NCI-H128 (cell line): ENCODE data around the gene GMDS.
A peak's percentile ranks its signal among the peaks of the same experiment; 100 is the strongest.

ENCODE experiments used
- DNase-seq: peaks from one replicate; lab custom pipeline; 2025; ENCODE audit not compliant: unreplicated experiment; lab: John Stamatoyannopoulos, UW

Gene GMDS

DNA sequence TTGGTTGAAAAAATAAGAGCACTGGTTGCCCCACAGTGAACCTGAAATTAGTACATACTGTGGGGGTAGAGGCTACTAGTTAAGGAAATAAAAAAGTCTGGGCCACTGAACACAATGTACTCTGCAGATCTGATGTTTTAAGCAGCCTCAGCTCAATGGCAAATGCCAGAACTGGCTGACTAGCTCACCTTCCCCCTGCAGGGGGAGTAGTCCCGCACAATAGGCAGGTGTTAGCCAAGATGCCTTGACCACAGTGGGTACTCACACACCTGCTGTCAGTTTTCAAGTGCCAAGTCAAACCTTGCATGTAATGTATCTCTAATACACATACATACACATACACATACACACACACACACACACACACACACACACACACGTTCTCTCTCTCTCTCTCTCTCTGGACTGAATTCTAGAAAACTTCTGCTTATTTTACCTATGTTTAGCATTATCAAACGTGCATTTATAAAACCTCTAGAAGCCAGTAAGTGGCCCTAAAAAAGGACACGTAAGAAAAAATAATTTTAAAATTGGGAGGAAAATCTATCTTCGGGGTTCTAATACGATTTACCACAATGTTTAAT lies 36.1 kb downstream of the GMDS start:
- peak; percentile 71 for DNase-seq

DNA sequence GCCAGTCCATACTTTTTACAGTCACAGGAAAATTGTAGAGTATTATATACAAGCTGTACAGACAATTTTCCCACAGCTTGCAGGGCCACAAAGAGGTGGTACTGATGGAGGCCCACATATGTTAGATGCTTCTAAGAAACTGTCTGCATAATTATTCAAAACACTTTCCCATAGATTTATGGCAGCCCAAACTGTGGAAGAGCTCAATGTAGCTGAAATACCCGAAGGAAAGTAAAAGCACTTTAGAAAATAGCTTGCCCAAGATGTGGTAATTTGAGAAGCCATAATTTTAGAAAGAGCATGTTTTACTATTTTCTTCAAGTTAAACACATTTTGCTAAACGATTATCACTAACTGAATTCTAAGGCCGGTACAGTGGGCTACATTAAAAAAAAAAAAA lies 36.9 kb downstream of the GMDS start:
- no peak for DNase-seq

- DNase-seq: no peak
These were observed 40.0 kb downstream of the GMDS start for GRCh38 chr6:2205396-2205795.

DNA sequence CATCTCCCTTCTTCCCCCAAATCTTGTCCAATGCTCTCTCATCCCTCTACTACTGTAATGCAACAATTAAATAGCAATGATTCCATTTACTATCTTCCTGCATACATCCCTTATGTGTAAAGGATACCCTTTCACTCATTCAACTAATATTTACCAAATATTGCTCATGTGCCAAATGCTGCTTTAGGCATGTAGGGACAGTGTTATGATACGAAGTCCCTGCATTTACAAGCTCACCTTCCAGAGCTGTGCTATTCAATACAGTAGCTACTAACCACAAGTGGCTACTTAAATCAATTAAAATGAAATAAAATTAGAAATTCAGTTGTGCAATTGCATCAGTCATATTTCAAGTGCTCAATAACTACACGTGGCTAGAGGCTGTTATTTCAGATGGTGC lies 41.1 kb downstream of the GMDS start:
- no peak for DNase-seq

DNA sequence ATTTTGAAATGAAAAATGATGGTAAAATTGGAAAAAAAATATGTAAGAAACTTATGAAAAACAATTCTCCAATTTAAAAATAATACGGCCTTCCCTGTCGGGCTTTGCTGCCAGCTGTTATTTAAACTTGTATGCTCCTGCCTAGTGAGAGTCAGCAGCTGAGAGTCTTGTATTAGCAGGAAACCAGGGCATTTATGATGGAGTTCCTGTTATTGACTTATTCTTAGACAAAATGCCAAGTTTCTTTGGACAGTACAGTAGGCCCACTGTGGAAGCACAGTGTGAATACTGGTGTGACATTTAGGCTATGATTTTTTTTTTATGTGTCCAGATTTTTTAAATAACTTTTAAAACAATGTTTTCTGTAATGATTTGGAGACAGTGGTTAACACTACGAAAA lies 42.1 kb downstream of the GMDS start:
- DNase-seq: no peak

GRCh38 chr6:2197984-2198383 lies 47.4 kb downstream of the GMDS start:
- DNase-seq: no peak

DNA sequence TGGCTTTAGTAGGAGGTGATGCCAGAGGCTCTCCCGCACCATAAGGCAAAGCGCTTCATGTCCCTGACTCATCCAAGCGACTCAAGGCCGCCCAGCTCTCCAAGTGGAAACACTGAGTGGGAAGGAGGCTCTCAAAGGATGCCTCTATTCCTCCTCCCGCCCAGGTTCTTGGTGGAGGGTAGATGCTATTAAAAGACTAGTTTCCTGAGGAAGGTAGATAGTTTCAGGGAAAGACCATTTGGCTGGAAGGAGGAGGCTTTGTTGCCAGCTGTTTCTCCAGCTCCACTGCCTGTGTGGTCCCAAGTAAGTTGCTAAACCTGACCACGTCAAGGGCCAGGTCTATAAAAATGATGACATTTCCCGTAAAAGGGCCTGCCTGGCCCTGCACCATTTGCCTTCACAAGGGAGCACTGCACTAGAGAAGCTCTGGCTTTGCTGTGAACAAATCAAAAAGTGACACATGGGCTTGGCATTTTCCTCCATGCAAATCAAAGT lies 48.2 kb downstream of the GMDS start:
- DNase-seq: no peak

DNA sequence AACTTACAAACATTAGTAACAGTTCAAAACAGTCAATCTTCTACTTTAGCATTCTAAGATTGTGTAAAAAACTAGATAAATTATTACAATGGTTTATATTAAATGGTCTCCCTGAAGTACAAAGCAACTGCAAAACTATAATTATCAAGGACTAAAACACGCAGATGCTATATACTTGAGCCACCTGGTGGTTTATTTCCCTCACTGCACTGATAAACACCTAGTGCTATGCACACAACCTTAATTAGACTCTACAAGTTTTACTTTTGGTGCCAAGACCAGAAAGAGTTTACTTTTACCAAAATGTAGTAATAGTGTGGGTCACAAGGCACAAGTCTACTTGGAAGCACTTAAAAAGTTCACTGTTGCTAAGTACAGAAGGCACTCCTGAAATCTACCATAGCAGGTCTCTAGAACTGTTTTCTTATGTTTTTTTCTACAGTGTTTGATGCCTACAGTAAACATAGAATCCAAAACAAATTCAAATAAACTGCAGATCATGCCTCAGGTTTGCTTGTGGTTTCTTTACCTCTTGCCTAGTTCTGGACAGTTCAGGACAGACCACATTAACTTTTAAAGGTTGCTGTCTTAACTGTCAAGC lies 49.2 kb downstream of the GMDS start:
- peak; percentile 16 for DNase-seq

DNA sequence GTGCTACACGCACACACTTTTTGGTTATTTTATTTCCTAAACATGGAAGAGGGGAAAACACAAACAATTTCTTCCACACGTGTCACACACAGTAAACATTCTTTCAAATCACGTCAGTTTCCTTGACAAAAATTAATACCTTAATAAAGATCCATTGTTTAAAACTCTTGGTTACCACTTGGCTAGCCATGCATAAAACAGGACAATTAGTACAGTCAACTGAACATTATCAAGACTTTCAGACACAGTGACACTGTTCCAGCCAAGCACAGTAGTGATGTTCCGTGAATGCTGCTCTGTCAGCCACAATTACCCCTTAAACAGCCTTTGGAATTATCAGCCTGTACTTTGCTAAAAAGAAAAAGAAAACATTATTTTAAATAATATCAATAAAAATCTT lies 50.8 kb downstream of the GMDS start:
- no peak for DNase-seq

DNA sequence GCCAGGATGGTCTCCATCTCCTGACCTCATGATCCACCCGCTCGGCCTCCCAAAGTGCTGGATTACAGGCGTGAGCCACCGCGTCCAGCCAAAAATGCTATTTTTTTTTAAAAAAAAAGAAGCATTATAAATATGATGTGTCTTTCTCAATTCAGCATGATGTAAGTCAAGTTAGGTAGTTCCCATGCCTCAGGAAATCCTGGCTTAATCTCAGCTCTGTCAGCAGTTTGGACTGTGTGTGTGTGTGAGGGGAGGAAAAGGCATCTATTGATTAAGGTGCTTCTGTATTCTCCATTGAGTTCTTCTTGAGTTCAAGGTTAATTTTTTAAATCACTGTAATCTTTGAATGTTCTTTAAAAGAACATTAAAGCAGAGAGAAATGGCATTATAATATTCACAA lies 51.5 kb downstream of the GMDS start:
- no peak for DNase-seq

GRCh38 chr6:2192976-2193375 lies 52.4 kb downstream of the GMDS start:
- no peak for DNase-seq

- no peak for DNase-seq
These were observed 54.0 kb downstream of the GMDS start for GRCh38 chr6:2191390-2191740.

GRCh38 chr6:2190661-2191389 lies 54.6 kb downstream of the GMDS start:
- DNase-seq: no peak

GRCh38 chr6:2188856-2189384 lies 56.5 kb downstream of the GMDS start:
- DNase-seq: no peak

GRCh38 chr6:2188397-2188796 lies 57.0 kb downstream of the GMDS start:
- no peak for DNase-seq

- DNase-seq: no peak
These were observed 57.6 kb downstream of the GMDS start for GRCh38 chr6:2187826-2188225.

- no peak for DNase-seq
These were observed 58.9 kb downstream of the GMDS start for GRCh38 chr6:2186516-2186915.

DNA sequence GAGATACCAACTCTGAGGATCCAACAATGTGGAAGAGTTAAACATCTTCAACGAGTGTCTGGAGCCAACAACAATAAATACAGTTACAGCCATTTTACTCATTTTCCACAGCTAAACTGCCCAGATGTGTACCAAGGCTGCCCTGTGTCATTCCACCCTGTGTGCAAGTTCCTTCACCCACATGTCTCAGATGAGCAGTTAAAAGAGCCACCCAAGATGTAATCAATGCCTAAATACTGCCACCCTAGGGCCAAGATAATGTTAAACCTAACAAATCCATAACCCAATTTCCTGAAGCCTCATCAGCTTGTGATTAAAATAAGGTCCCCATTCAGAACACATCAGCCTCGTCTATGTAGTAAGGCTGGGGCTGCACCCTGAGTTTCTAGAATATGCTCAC lies 59.9 kb downstream of the GMDS start:
- no peak for DNase-seq

DNA sequence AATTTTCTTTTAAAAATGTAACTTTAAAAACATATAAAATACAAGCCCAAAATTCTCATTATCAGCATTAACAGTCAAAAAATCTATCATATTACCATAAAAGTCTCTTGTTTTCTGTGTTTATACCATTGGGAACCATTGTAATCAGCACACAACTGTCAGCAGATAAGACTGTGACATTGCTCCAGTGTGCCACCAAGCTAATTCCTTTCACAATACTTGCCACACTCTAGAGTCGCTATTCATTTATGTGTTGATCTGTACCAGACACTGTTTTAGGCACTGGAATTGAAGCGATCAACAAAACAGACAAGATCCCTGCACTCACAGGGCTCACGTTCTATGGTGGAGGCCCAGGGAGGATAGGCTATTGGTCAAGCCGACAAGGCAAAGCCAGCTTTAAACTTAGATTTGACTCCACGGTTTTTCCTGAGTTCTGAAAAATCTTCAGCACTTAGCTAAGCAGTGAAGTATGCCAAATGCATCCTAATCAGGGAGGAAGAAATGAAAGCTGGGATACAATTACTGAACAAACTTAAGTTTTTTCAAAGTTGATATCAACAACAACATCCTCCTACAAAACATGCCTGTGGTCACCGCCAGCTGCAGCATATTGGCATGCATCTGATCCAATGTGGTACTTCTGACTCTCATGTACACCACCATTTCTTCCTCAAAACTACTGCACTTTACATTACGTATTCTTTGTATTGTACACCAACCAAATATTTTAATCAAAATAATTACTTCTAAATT lies 60.5 kb downstream of the GMDS start:
- DNase-seq: no peak

DNA sequence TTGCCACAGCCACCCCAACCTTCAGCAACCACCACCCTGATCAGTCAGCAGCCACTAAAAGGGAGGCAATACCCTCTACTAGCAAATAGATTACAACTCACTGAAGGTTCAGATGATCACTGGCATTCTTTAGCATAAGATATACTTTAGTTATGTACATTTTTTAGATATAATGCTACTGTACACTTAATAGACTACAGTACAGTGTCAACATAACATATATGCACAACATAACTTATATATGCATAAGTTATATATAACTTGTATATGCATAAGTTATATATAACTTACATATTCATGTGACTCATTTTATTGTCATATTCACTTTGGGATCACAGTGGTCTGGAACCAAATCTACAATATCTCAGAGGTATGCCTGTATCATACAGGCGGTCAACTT lies 61.7 kb downstream of the GMDS start:
- DNase-seq: no peak

DNA sequence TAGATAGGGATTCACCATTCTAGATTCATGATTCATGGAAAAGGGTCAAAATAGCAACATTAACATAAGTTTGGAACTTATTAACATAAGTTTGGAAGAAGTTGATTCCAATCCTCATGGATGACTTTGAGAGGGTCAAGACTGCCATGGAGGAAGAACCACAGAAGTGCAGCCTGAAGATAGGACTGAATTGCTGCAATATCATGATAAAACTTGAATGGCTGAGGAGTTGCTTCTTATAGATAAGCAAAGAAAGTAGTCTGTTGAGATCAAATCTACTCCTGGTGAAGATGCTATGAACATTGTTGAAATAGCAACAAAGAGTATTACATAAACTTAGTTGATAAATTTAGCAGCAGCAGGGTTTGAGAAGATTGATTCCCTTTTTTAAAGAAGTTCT lies 62.2 kb downstream of the GMDS start:
- DNase-seq: no peak

- DNase-seq: no peak
These were observed 63.2 kb downstream of the GMDS start for GRCh38 chr6:2182251-2182650.
